MM.1S (cell line): ENCODE data around the gene NTN1.

ENCODE experiments used
- DNase-seq: peaks from one replicate; pipeline ENCODE4 v3.0.0-alpha.2; 2015
- H2AFZ ChIP-seq: fragments of 300-600 bp; sonication (generic); 2 replicates; pipeline ENCODE4 v1.6.0; 2016; ENCODE audit warnings: antibody characterized with exemption, low read length
- H3F3A ChIP-seq: fragments of 300-600 bp; sonication (generic); 2 replicates; pipeline ENCODE4 v1.6.1; 2016; ENCODE audit warnings: mild to moderate bottlenecking, antibody characterized with exemption, low read length, moderate library complexity, mixed read lengths; ENCODE audit not compliant: insufficient read depth
- H3K27ac ChIP-seq: fragments of 300-600 bp; sonication (generic); 2 replicates; pipeline ENCODE4 v1.5.1; 2016; ENCODE audit warnings: mild to moderate bottlenecking, low read length
- H3K27me3 ChIP-seq: fragments of 300-600 bp; sonication (generic); replicated peaks from 2 replicates; pipeline ENCODE4 v1.6.0; 2016; ENCODE audit warnings: low read length; ENCODE audit not compliant: insufficient read depth
- H3K36me3 ChIP-seq: fragments of 300-600 bp; sonication (generic); replicated peaks from 2 replicates; pipeline ENCODE4 v1.6.1; 2016; ENCODE audit warnings: mild to moderate bottlenecking, low read length, mixed read lengths; ENCODE audit not compliant: insufficient read depth
- H3K4me1 ChIP-seq: fragments of 300-600 bp; sonication (generic); 2 replicates; pipeline ENCODE4 v1.6.1; 2016; ENCODE audit warnings: low read length, mixed read lengths
- H3K4me2 ChIP-seq: fragments of 300-600 bp; sonication (generic); 2 replicates; pipeline ENCODE4 v1.6.0; 2016; ENCODE audit warnings: low read depth, low read length
- H3K4me3 ChIP-seq: fragments of 300-600 bp; sonication (generic); 2 replicates; pipeline ENCODE4 v1.5.1; 2016; ENCODE audit warnings: low read length, mixed read lengths
- H3K79me2 ChIP-seq: fragments of 300-600 bp; sonication (generic); 2 replicates; pipeline ENCODE4 v1.6.1; 2016; ENCODE audit warnings: mixed run types, low read length, mixed read lengths
- H3K9ac ChIP-seq: fragments of 300-600 bp; sonication (generic); 2 replicates; pipeline ENCODE4 v1.6.1; 2016; ENCODE audit warnings: low read length, mixed read lengths
- H3K9me2 ChIP-seq: fragments of 300-600 bp; sonication (generic); replicated peaks from 2 replicates; pipeline ENCODE4 v1.6.1; 2016; ENCODE audit warnings: mild to moderate bottlenecking, low read length, mixed read lengths; ENCODE audit not compliant: insufficient read depth
- H3K9me3 ChIP-seq: fragments of 300-600 bp; sonication (generic); replicated peaks from 2 replicates; pipeline ENCODE4 v1.6.1; 2016; ENCODE audit warnings: mild to moderate bottlenecking, low read length, mixed read lengths; ENCODE audit not compliant: insufficient read depth
- H4K20me1 ChIP-seq: fragments of 300-600 bp; sonication (generic); 2 replicates; pipeline ENCODE4 v1.6.1; 2016; ENCODE audit warnings: mild to moderate bottlenecking, low read length, moderate library complexity, mixed read lengths; ENCODE audit not compliant: insufficient read depth
- EZH2 ChIP-seq: fragments of 300-600 bp; sonication (generic); optimal IDR thresholded peaks from 2 replicates; pipeline ENCODE3; 2017; ENCODE audit warnings: low read depth, mild to moderate bottlenecking, antibody characterized with exemption, low read length, mixed read lengths
- EZH2phosphoT487 ChIP-seq: fragments of 300-600 bp; sonication (generic); IDR thresholded peaks from 2 replicates; pipeline ENCODE4 v1.6.1; 2018; ENCODE audit warnings: antibody characterized with exemption, low read length
- TF ChIP-seq, protein P1 (sequence below): fragments of 300-600 bp; sonication (generic); IDR thresholded peaks from 2 replicates; pipeline ENCODE4 v1.5.1; 2016; ENCODE audit warnings: antibody characterized with exemption, low read length, mixed read lengths

Gene NTN1

DNA sequence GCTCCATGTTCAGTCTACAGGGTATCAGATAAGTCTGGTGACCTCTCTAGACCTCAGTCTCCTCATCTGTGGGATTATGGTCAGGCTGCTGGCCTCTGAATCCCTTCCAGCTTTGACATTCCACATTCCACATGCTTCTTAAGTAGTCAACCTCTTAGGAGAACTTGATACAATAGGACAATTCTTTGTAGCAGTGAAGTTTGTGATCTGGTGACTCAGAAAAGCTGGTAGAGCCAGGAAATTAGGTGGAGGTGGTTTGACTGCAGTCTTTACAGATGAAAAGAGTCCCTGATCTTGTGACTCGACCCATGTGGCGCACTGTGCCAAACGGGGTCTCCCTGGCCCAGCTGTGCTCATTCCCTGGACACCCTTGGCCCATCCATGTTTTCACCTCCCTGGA lies 147.8 kb downstream of the NTN1 start:
- no peaks in the 10 kb centered on the region for H3K36me3 ChIP-seq
- no peak overlapping the region for H3K4me2 ChIP-seq
- H3K9me2 ChIP-seq = no peaks in the 10 kb centered on the region
- H3K4me3 ChIP-seq = no peak overlapping the region
- H3K79me2 ChIP-seq = no peaks in the 10 kb centered on the region
- no peak for DNase-seq
- no peak overlapping the region for H2AFZ ChIP-seq
- H3K4me1 ChIP-seq = no peaks in the 10 kb centered on the region
- H3K27ac ChIP-seq = no peak overlapping the region
- no peaks in the 10 kb centered on the region for H4K20me1 ChIP-seq
- TF ChIP-seq EZH2phosphoT487 (no peak), EZH2 (no peak)
- TF ChIP-seq, protein P1, sequence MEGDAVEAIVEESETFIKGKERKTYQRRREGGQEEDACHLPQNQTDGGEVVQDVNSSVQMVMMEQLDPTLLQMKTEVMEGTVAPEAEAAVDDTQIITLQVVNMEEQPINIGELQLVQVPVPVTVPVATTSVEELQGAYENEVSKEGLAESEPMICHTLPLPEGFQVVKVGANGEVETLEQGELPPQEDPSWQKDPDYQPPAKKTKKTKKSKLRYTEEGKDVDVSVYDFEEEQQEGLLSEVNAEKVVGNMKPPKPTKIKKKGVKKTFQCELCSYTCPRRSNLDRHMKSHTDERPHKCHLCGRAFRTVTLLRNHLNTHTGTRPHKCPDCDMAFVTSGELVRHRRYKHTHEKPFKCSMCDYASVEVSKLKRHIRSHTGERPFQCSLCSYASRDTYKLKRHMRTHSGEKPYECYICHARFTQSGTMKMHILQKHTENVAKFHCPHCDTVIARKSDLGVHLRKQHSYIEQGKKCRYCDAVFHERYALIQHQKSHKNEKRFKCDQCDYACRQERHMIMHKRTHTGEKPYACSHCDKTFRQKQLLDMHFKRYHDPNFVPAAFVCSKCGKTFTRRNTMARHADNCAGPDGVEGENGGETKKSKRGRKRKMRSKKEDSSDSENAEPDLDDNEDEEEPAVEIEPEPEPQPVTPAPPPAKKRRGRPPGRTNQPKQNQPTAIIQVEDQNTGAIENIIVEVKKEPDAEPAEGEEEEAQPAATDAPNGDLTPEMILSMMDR = no peak
- H3K9me3 ChIP-seq = no peaks in the 10 kb centered on the region
- no peaks in the 10 kb centered on the region for H3F3A ChIP-seq
- no peak overlapping the region for H3K9ac ChIP-seq
- peaks cover 17% of the 10 kb centered on the region; the same call in 1 of the 2 replicates for H3K27me3 ChIP-seq

DNA sequence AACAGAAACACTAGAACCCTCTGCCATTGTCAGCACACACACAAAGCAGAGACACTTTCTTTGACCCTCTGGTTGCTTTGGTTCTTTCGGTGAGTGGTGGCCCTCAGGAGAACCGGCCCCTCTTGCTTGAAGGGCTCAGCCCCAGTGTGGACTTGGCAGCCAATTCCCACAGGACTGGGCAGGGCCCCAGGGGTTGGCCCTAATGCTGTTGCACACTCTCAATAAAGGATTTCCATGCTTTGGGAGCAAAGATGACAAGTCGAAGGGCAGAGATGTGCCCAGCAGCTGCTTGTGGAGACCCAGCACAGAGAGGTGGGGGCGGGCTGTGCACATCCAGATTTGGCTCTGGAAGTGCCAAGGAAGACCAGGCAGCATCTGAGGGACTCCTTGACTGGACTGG lies 149.0 kb downstream of the NTN1 start:
- no peaks in the 10 kb centered on the region for H4K20me1 ChIP-seq
- no peaks in the 10 kb centered on the region for H3K9me2 ChIP-seq
- TF ChIP-seq EZH2 (no peak), EZH2phosphoT487 (no peak)
- TF ChIP-seq, protein P1 = no peak
- H3F3A ChIP-seq = no peaks in the 10 kb centered on the region
- no peak overlapping the region for H3K9ac ChIP-seq
- no peak overlapping the region for H3K4me2 ChIP-seq
- H3K4me3 ChIP-seq = no peak overlapping the region
- H3K79me2 ChIP-seq = no peaks in the 10 kb centered on the region
- H3K27me3 ChIP-seq = peaks cover 17% of the 10 kb centered on the region; the same call in 1 of the 2 replicates
- no peaks in the 10 kb centered on the region for H3K9me3 ChIP-seq
- DNase-seq = no peak
- no peaks in the 10 kb centered on the region for H3K4me1 ChIP-seq
- no peak overlapping the region for H3K27ac ChIP-seq
- no peaks in the 10 kb centered on the region for H3K36me3 ChIP-seq
- no peak overlapping the region for H2AFZ ChIP-seq

DNA sequence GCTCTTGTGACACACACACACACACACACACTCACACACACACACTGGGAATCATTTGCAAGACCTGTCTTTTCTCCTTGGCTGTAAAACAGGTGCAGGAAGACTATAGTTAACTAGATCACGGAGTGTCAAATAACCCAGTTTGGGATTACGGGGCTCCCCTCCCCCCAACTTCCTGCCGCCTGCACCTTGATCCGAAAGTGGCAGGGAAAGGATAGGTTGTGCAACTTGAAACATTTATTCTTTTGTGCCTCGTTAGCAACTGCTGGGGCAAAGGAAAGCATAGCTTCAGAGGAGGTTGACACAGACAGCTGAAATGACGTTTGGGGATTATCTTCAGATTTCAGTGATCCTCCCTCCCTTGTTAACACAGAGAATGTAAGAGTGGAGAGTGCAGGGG lies 149.5 kb downstream of the NTN1 start:
- Histone ChIP-seq H3K4me3 (no peak overlapping the region), H3K4me1 (no peaks in the 10 kb centered on the region), H3K36me3 (no peaks in the 10 kb centered on the region), H3K27me3 (peaks cover 17% of the 10 kb centered on the region; the same call in 1 of the 2 replicates), H3K4me2 (no peak overlapping the region), H3F3A (no peaks in the 10 kb centered on the region), H3K79me2 (no peaks in the 10 kb centered on the region), H3K27ac (no peak overlapping the region), H4K20me1 (no peaks in the 10 kb centered on the region), H2AFZ (no peak overlapping the region), H3K9ac (no peak overlapping the region), H3K9me3 (no peaks in the 10 kb centered on the region), H3K9me2 (no peaks in the 10 kb centered on the region)
- no peak for DNase-seq
- no peak for TF ChIP-seq EZH2
- TF ChIP-seq, protein P1 = no peak
- TF ChIP-seq EZH2phosphoT487 = no peak
